Lower lobe of right lung (tissue), 2 donors: ENCODE measurements around the gene ARMH2. TPM values are rescaled to one million over a fixed set of nuclear protein-coding genes. Genes with fewer than 3 reads are reported as not detected.

Experiments used
- ATAC-seq, 2 donors: fragments of 200-7000 bp; cut with Tn5 transposase; one replicate each; pipeline ENCODE4 v1.9.1; 2020 to 2022; ENCODE audit warnings: mild to moderate bottlenecking in 2 of 2, moderate library complexity in 2 of 2
- DNase-seq: peaks from one replicate; pipeline ENCODE4 v3.0.0-alpha.2; 2020
- H3K27ac ChIP-seq: fragments of 200-600 bp; one replicate; pipeline ENCODE4 v1.8.0; 2022
- H3K27me3 ChIP-seq: fragments of 200-600 bp; one replicate; pipeline ENCODE4 v1.8.0; 2022; ENCODE audit warnings: low read depth
- H3K36me3 ChIP-seq: fragments of 200-600 bp; one replicate; pipeline ENCODE4 v1.8.0; 2022; ENCODE audit warnings: mild to moderate bottlenecking
- H3K4me1 ChIP-seq: fragments of 200-600 bp; one replicate; pipeline ENCODE4 v1.8.0; 2022
- H3K4me3 ChIP-seq: fragments of 200-600 bp; one replicate; pipeline ENCODE4 v1.8.0; 2022; ENCODE audit warnings: mild to moderate bottlenecking
- H3K9me3 ChIP-seq: fragments of 200-600 bp; one replicate; pipeline ENCODE4 v1.8.0; 2022
- CTCF ChIP-seq: fragments of 200-600 bp; IDR thresholded peaks from one replicate; pipeline ENCODE4 v1.8.0; 2022; ENCODE audit warnings: antibody characterized with exemption, mild to moderate bottlenecking
- intact Hi-C: fragments of 100-400 bp; cut with DNase I; formaldehyde crosslinking; loops from one replicate; pipeline ENCODE4 v1.11.0; 2022
- total RNA-seq: library from RNA; stranded (reverse); fragmentation: NEBNext Ultra II Directional; extraction: Animal tissue kit (Norgen Biotek cat#: 25700); gene quantifications from one replicate; pipeline ENCODE4 v1.2.1, GENCODE V29; 2021
- donor health status: DM: no; HTN: yes; CAD: no; lungs with severe emphysema.

Gene ARMH2
- total RNA-seq, 1 donor from 2014 or later: 0.68 TPM

GRCh38 chr6:24821860-24822444, 23.2 kb upstream of the ARMH2 start:
- peaks cover 13% of the 10 kb centered on the region for H3K36me3 ChIP-seq
- intact Hi-C loops: no loop called here
- no peak for ATAC-seq

GRCh38 chr6:24818346-24818745, 19.6 kb upstream of the ARMH2 start:
- H3K4me3 ChIP-seq: no peak overlapping the region
- TF ChIP-seq CTCF: no peak
- DNase-seq: no peak
- H3K36me3 ChIP-seq: peaks cover 8% of the 10 kb centered on the region
- intact Hi-C loops: no loop called here
- no peaks in the 10 kb centered on the region for H3K27me3 ChIP-seq
- no peak overlapping the region for H3K27ac ChIP-seq
- no peaks in the 10 kb centered on the region for H3K4me1 ChIP-seq
- no peak for ATAC-seq
- no peaks in the 10 kb centered on the region for H3K9me3 ChIP-seq

More at GRCh38 chr6:24821860-24822444, 23.2 kb upstream of the ARMH2 start:
- Histone ChIP-seq H3K9me3 (no peaks in the 10 kb centered on the region), H3K4me3 (no peak overlapping the region), H3K27me3 (no peaks in the 10 kb centered on the region), H3K27ac (no peak overlapping the region), H3K4me1 (no peaks in the 10 kb centered on the region)
- TF ChIP-seq CTCF: no peak
- no peak for DNase-seq

- no peak overlapping the region for H3K4me3 ChIP-seq
- peaks cover 18% of the 10 kb centered on the region for H3K36me3 ChIP-seq
- ATAC-seq (no peak), DNase-seq (no peak)
- H3K9me3 ChIP-seq: no peaks in the 10 kb centered on the region
- H3K4me1 ChIP-seq: no peaks in the 10 kb centered on the region
- no peak overlapping the region for H3K27ac ChIP-seq
- H3K27me3 ChIP-seq: no peaks in the 10 kb centered on the region
- intact Hi-C loops: no loop called here
- TF ChIP-seq CTCF: no peak
Measured at GRCh38 chr6:24809728-24810127, 11.0 kb upstream of the ARMH2 start.

GRCh38 chr6:24807584-24807983, 8.9 kb upstream of the ARMH2 start:
- intact Hi-C loops: no loop called here
- H3K4me3 ChIP-seq: no peak overlapping the region
- no peak overlapping the region for H3K27ac ChIP-seq

GRCh38 chr6:24802271-24803059, 3.7 kb upstream of the ARMH2 start:
- H3K4me3 ChIP-seq: no peak overlapping the region
- no peaks in the 10 kb centered on the region for H3K9me3 ChIP-seq
- no peak overlapping the region for H3K27ac ChIP-seq
- H3K27me3 ChIP-seq: no peaks in the 10 kb centered on the region
- intact Hi-C loops: no loop called here
- DNase-seq (no peak), ATAC-seq (no peak)
- H3K4me1 ChIP-seq: no peaks in the 10 kb centered on the region
- peaks cover 7% of the 10 kb centered on the region for H3K36me3 ChIP-seq
- TF ChIP-seq CTCF: no peak

More at GRCh38 chr6:24807584-24807983, 8.9 kb upstream of the ARMH2 start:
- Histone ChIP-seq H3K4me1 (no peaks in the 10 kb centered on the region), H3K36me3 (peaks cover 18% of the 10 kb centered on the region), H3K9me3 (no peaks in the 10 kb centered on the region), H3K27me3 (no peaks in the 10 kb centered on the region)
- ATAC-seq: no peak
- no peak for TF ChIP-seq CTCF
- no peak for DNase-seq
